ENCODE results near the gene MLLT10.

GRCh38 chr10:21750424-21750823 lies 216.4 kb downstream of the MLLT10 start:
- TF ChIP-seq, protein P1, sequence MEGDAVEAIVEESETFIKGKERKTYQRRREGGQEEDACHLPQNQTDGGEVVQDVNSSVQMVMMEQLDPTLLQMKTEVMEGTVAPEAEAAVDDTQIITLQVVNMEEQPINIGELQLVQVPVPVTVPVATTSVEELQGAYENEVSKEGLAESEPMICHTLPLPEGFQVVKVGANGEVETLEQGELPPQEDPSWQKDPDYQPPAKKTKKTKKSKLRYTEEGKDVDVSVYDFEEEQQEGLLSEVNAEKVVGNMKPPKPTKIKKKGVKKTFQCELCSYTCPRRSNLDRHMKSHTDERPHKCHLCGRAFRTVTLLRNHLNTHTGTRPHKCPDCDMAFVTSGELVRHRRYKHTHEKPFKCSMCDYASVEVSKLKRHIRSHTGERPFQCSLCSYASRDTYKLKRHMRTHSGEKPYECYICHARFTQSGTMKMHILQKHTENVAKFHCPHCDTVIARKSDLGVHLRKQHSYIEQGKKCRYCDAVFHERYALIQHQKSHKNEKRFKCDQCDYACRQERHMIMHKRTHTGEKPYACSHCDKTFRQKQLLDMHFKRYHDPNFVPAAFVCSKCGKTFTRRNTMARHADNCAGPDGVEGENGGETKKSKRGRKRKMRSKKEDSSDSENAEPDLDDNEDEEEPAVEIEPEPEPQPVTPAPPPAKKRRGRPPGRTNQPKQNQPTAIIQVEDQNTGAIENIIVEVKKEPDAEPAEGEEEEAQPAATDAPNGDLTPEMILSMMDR (IDR thresholded peaks at IDR 0.05; ENCODE audit: borderline replicate concordance, extremely low read depth, low read length, poor library complexity, severe bottlenecking), result no peak
- no peak for TF ChIP-seq EZH2 (IDR thresholded peaks at IDR 0.05; ENCODE audit: borderline replicate concordance, low read depth, low read length, severe bottlenecking)

Data from DND-41 (cell line).